ENCODE measurements around the gene RPS23.

The RPS23 gene

DNA sequence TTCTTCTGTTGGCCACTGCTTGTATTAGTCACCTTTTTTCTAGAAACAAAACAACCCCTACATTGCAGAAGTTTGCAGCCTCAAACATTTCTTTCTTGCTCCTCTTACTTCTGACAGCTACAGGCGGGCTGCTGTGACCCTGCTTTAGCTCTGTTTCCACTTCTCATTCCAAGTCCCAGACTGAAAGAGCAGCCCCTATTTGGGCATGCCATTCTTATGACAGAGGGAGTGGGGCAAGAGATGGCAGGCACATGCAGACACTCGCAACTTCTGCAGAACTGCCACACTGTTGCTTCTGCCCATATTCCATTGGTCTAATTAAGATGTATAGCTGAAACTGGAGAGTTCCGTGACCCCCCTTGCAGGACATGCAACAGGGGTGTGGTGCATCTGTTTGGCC, 19.6 kb upstream of the RPS23 start:
- Histone ChIP-seq H3K36me3 (replicated peaks) (no peaks in the 10 kb centered on the region), H3K4me3 (ENCODE audit: low read depth, low read length) (no peak overlapping the region), H3K27me3 (replicated peaks) (no peaks in the 10 kb centered on the region), H3K27ac (no peak overlapping the region)
- TF ChIP-seq CTCF (IDR thresholded peaks at IDR 0.05; ENCODE audit: low read depth, low read length, missing control alignments): no peak
- DNase-seq: no peak
- in situ Hi-C loops (cut with HindIII; ENCODE audit: low pct_ligation_motif_present, low sequenced_read_pairs): no loop called here

DNA sequence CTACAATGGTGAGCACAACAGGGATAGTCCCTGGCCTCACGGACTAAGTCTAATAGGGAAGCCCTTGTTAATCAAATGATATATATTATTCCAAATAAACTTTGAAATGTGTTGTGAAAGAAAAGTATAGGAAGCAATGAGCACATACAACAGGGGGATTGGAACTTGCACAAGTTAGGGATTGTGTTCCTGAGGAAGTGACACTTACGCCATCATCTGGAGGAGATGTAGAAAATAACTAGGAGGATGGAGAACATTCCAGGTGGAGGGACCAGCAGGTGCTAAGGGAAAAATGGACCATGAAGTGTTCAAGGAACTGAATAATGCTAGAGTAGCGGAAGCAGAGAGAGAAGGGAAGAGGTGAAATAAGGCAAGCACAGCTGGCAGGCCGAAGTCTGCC, 18.8 kb upstream of the RPS23 start:
- no peak for DNase-seq
- in situ Hi-C loops (cut with HindIII; ENCODE audit: low pct_ligation_motif_present, low sequenced_read_pairs): no loop called here
- no peak overlapping the region for H3K4me3 ChIP-seq (ENCODE audit: low read depth, low read length)
- H3K36me3 ChIP-seq (replicated peaks): no peaks in the 10 kb centered on the region
- no peaks in the 10 kb centered on the region for H3K27me3 ChIP-seq (replicated peaks)
- TF ChIP-seq CTCF (IDR thresholded peaks at IDR 0.05; ENCODE audit: low read depth, low read length, missing control alignments): no peak
- H3K27ac ChIP-seq: no peak overlapping the region

DNA sequence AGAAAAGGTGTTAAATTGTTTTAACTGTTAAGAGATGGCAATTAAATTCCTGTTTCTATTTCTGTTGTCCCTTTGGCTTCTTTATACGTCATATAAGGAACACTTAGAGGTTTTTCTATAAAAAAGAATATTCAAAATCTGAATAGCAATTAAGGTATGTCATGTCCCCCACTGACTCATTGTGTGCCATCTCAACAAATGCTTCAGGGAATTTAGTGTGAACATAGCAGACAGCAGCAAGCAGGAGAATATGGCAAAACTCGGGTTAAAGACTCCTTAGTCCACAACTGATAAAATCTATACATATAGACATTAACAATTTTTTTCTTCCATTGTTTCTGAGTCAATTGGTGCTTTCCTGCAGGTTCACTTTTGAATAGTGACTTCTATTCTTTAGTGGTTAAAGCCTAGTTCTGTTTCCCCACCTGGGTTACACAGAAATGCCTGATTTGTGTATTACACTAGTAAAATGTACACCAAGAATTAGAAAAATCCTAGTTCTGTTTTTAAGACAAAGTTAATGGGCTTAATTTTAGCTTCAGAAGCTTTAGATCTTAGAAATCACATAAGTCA, 17.9 kb upstream of the RPS23 start:
- in situ Hi-C loops (cut with HindIII; ENCODE audit: low pct_ligation_motif_present, low sequenced_read_pairs): no loop called here
- H3K4me3 ChIP-seq (ENCODE audit: low read depth, low read length): no peak overlapping the region
- no peak overlapping the region for H3K27ac ChIP-seq

GRCh38 chr5:82295144-82295543, 17.0 kb upstream of the RPS23 start:
- H3K27ac ChIP-seq: no peak overlapping the region
- no peak for DNase-seq
- TF ChIP-seq CTCF (IDR thresholded peaks at IDR 0.05; ENCODE audit: low read depth, low read length, missing control alignments): no peak
- H3K36me3 ChIP-seq (replicated peaks): no peaks in the 10 kb centered on the region
- H3K27me3 ChIP-seq (replicated peaks): no peaks in the 10 kb centered on the region
- in situ Hi-C loops (cut with HindIII; ENCODE audit: low pct_ligation_motif_present, low sequenced_read_pairs): no loop called here
- H3K4me3 ChIP-seq (ENCODE audit: low read depth, low read length): no peak overlapping the region

More for the DNA sequence above, 17.9 kb upstream of the RPS23 start:
- DNase-seq: no peak
- no peaks in the 10 kb centered on the region for H3K27me3 ChIP-seq (replicated peaks)
- TF ChIP-seq CTCF (IDR thresholded peaks at IDR 0.05; ENCODE audit: low read depth, low read length, missing control alignments): no peak
- no peaks in the 10 kb centered on the region for H3K36me3 ChIP-seq (replicated peaks)

DNA sequence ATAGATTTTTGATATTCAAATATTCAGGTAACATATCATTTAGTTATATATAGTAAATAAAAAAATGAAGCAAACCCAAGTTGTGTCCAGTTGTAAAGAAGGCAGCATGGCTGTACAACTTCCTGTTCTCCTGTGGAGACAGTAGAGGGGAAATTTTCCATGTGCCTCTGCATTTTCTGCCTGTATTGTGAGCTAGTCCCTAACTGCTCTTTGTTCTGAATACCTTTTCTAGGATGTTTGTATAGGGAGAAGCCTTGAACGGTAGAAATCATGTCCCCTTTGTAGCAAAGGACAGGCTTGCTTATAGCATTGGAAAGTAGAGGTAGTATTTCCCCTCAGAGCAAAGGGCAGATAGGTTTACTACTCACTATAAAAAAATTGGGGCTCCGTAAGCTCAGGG, 13.3 kb upstream of the RPS23 start:
- H3K27me3 ChIP-seq (replicated peaks): no peaks in the 10 kb centered on the region
- no peak overlapping the region for H3K27ac ChIP-seq
- in situ Hi-C loops (cut with HindIII; ENCODE audit: low pct_ligation_motif_present, low sequenced_read_pairs): no loop called here
- no peaks in the 10 kb centered on the region for H3K36me3 ChIP-seq (replicated peaks)
- no peak for TF ChIP-seq CTCF (IDR thresholded peaks at IDR 0.05; ENCODE audit: low read depth, low read length, missing control alignments)
- H3K4me3 ChIP-seq (ENCODE audit: low read depth, low read length): no peak overlapping the region
- no peak for DNase-seq

- in situ Hi-C loops (cut with HindIII; ENCODE audit: low pct_ligation_motif_present, low sequenced_read_pairs): no loop called here
- TF ChIP-seq CTCF (IDR thresholded peaks at IDR 0.05; ENCODE audit: low read depth, low read length, missing control alignments): no peak
- Histone ChIP-seq H3K36me3 (replicated peaks) (no peaks in the 10 kb centered on the region), H3K27me3 (replicated peaks) (no peaks in the 10 kb centered on the region), H3K4me3 (ENCODE audit: low read depth, low read length) (no peak overlapping the region), H3K27ac (no peak overlapping the region)
- DNase-seq: no peak
Measured at GRCh38 chr5:82290908-82291307, 12.8 kb upstream of the RPS23 start.

Data from brain microvascular endothelial cell (primary cell).